HCT116 (cell line): ENCODE measurements around the gene ZNF2. TPM values are rescaled to one million over a fixed set of nuclear protein-coding genes. Genes with fewer than 3 reads are reported as not detected.

ENCODE experiments used
- ATAC-seq: fragments of 200-7000 bp; cut with Tn5 transposase; 2 replicates; pipeline ENCODE4 v1.9.1; 2020; ENCODE audit warnings: mild to moderate bottlenecking, moderate library complexity
- BruUV-seq: library from RNA; stranded (reverse); fragments of 400-500 nt; replicated peaks from 2 replicates; lab custom pipeline; 2021; lab: Mats Ljungman, UMichigan
- CTCF ChIA-PET: fragments of 300-600 bp; sonication (Branson Sonifier 250); formaldehyde crosslinking; loops from one replicate; lab custom pipeline; 2021; ENCODE audit warnings: antibody characterized with exemption; lab: Charles Lee
- POLR2A ChIA-PET: fragments of 300-600, 350-600 bp; sonication (Branson Sonifier 250); formaldehyde crosslinking; loops from one replicate; lab custom pipeline; 2021; ENCODE audit warnings: antibody characterized with exemption; lab: Charles Lee
- RAD21 ChIA-PET, 2 experiments: fragments of 300-600 bp; sonication (Branson Sonifier 250); formaldehyde crosslinking; loops; one replicate each; lab custom pipeline; 2023; ENCODE audit warnings: low total read pairs in 2 of 2; ENCODE audit not compliant: uncharacterized antibody in 2 of 2, unreplicated experiment in 2 of 2, low non-redundant PET in 1 of 2; lab: Charles Lee
- DNase-seq: peaks from one replicate; pipeline ENCODE4 v3.0.0-alpha.2; 2010; ENCODE audit warnings: low read depth, low spot score
- H2AFZ ChIP-seq: fragments of 200-600 bp; shearing (Covaris generic), sonication (generic); 2 replicates; pipeline ENCODE4 v1.6.1; 2017; ENCODE audit warnings: low read depth, mixed run types, mixed read lengths, antibody characterized with exemption, low read length; ENCODE audit not compliant: poor library complexity, severe bottlenecking
- H3K27ac ChIP-seq: 2 replicates; pipeline ENCODE4 v1.5.1; 2012; ENCODE audit warnings: low read depth, low read length
- H3K27me3 ChIP-seq: fragments of 200-600 bp; sonication (generic); 2 replicates; pipeline ENCODE4 v1.6.1; 2016; ENCODE audit warnings: mixed run types, low read length, mixed read lengths; ENCODE audit not compliant: insufficient read depth
- H3K36me3 ChIP-seq, 2 experiments: fragments of 200-500 bp in 1 of 2; fragments of 200-600 bp in 1 of 2; sonication (Bioruptor generic) in 1 of 2; sonication (generic) in 1 of 2; 2 replicates each; pipeline versions ENCODE4 v1.5.1 to v1.6.1; 2014 to 2016; ENCODE audit warnings: low read length in 2 of 2, inconsistent platforms in 1 of 2, mixed read lengths in 1 of 2, mixed run types in 1 of 2; ENCODE audit not compliant: insufficient read depth in 2 of 2, control insufficient read depth in 1 of 2
- H3K4me1 ChIP-seq, 2 experiments: fragments of 200-600 bp in 1 of 2; sonication (generic) in 1 of 2; 2 replicates each; pipeline versions ENCODE4 v1.5.1 to v1.6.1; 2012 to 2017; ENCODE audit warnings: low read length in 2 of 2, inconsistent platforms in 1 of 2, mild to moderate bottlenecking in 1 of 2, mixed read lengths in 1 of 2, mixed run types in 1 of 2, moderate library complexity in 1 of 2; ENCODE audit not compliant: insufficient read depth in 2 of 2, control insufficient read depth in 1 of 2
- H3K4me2 ChIP-seq: fragments of 200-600 bp; sonication (generic); 2 replicates; pipeline ENCODE4 v1.6.1; 2017; ENCODE audit warnings: mixed run types, low read length, mixed read lengths
- H3K4me3 ChIP-seq, 2 experiments: fragments of 200-600 bp in 1 of 2; sonication (generic) in 1 of 2; replicated peaks in 1 of 2; 2 replicates each; pipeline ENCODE4 v1.5.1; 2011 to 2016; ENCODE audit warnings: low read length in 2 of 2, control low read depth in 1 of 2, low read depth in 1 of 2, mild to moderate bottlenecking in 1 of 2, mixed read lengths in 1 of 2, mixed run types in 1 of 2
- H3K79me2 ChIP-seq: fragments of 200-600 bp; sonication (generic); 2 replicates; pipeline ENCODE4 v1.6.1; 2017; ENCODE audit warnings: mild to moderate bottlenecking, mixed run types, low read length, moderate library complexity, mixed read lengths; ENCODE audit not compliant: insufficient read depth
- H3K9ac ChIP-seq: fragments of 200-600 bp; sonication (generic); 2 replicates; pipeline ENCODE4 v1.6.1; 2016; ENCODE audit warnings: low read length, mixed read lengths
- H3K9me2 ChIP-seq: fragments of 200-600 bp; sonication (generic), shearing (Covaris generic); 2 replicates; pipeline ENCODE4 v1.6.1; 2017; ENCODE audit warnings: mixed run types, mild to moderate bottlenecking, moderate library complexity; ENCODE audit not compliant: insufficient read depth
- H3K9me3 ChIP-seq, 2 experiments: fragments of 200-500 bp in 1 of 2; fragments of 200-600 bp in 1 of 2; sonication (Bioruptor generic) in 1 of 2; sonication (generic) in 1 of 2; 2 replicates each; pipeline ENCODE4 v1.6.1; 2014 to 2017; ENCODE audit warnings: low read length in 2 of 2, mixed read lengths in 2 of 2, inconsistent platforms in 1 of 2, low read depth in 1 of 2, mild to moderate bottlenecking in 1 of 2, mixed run types in 1 of 2, moderate library complexity in 1 of 2; ENCODE audit not compliant: control insufficient read depth in 1 of 2, insufficient read depth in 1 of 2
- H4K20me1 ChIP-seq: fragments of 200-600 bp; sonication (generic), shearing (Covaris generic); 2 replicates; pipeline ENCODE4 v1.6.1; 2017; ENCODE audit warnings: mixed run types, mild to moderate bottlenecking, moderate library complexity; ENCODE audit not compliant: insufficient read depth
- ATF3 ChIP-seq: IDR thresholded peaks from 2 replicates; pipeline ENCODE4 v1.6.1; 2012
- CBX3 ChIP-seq: IDR thresholded peaks from 2 replicates; pipeline ENCODE4 v1.6.1; 2012; ENCODE audit warnings: low read depth
- CEBPB ChIP-seq: IDR thresholded peaks from 2 replicates; pipeline ENCODE4 v1.6.1; 2012; ENCODE audit warnings: low read depth
- EGR1 ChIP-seq: IDR thresholded peaks from 2 replicates; pipeline ENCODE4 v1.6.1; 2012; ENCODE audit warnings: low read depth
- ELF1 ChIP-seq: IDR thresholded peaks from 2 replicates; pipeline ENCODE4 v1.6.1; 2012; ENCODE audit warnings: low read depth, borderline replicate concordance
- EZH2 ChIP-seq: fragments of 200-600 bp; sonication (generic); IDR thresholded peaks from 2 replicates; pipeline ENCODE4 v1.6.1; 2017; ENCODE audit warnings: antibody characterized with exemption, mixed run types
- FOSL1 ChIP-seq: IDR thresholded peaks from 2 replicates; pipeline ENCODE4 v1.6.1; 2012; ENCODE audit warnings: low read depth
- MAX ChIP-seq: IDR thresholded peaks from 2 replicates; pipeline ENCODE4 v1.6.1; 2012
- POLR2A ChIP-seq: IDR thresholded peaks from 2 replicates; pipeline ENCODE4 v1.7.0; 2011; ENCODE audit warnings: borderline replicate concordance; ENCODE audit not compliant: insufficient read depth, insufficient read length; ENCODE audit errors: extremely low read depth
- RAD21 ChIP-seq: IDR thresholded peaks from 2 replicates; pipeline ENCODE4 v1.6.1; 2012; ENCODE audit warnings: low read depth, mild to moderate bottlenecking
- REST ChIP-seq: IDR thresholded peaks from 2 replicates; pipeline ENCODE4 v1.6.1; 2012; ENCODE audit warnings: low read depth
- SRF ChIP-seq: IDR thresholded peaks from 2 replicates; pipeline ENCODE4 v1.6.1; 2012; ENCODE audit warnings: low read depth
- YY1 ChIP-seq: IDR thresholded peaks from 2 replicates; pipeline ENCODE4 v1.6.1; 2011; ENCODE audit warnings: low read length, low read depth, moderate library complexity, mild to moderate bottlenecking; ENCODE audit not compliant: insufficient replicate concordance; ENCODE audit errors: extremely low read depth
- ZFX ChIP-seq: fragments of 450-650 bp; IDR thresholded peaks from 2 replicates; pipeline ENCODE4 v1.6.1; 2017
- ZNF274 ChIP-seq: fragments of 200-500 bp; sonication (Bioruptor generic); IDR thresholded peaks from 2 replicates; pipeline ENCODE4 v1.6.1; 2014; ENCODE audit warnings: mild to moderate bottlenecking, low read depth, low read length, inconsistent platforms
- intact Hi-C: fragments of 100-400 bp; cut with micrococcal nuclease; formaldehyde crosslinking; loops from 2 replicates; pipeline ENCODE4 v1.10.0; 2022
- total RNA-seq: library from RNA; stranded (reverse); gene quantifications from one replicate; pipeline ENCODE4 v1.2.1, GENCODE V29; 2021; ENCODE audit not compliant: unreplicated experiment

The ZNF2 gene
- total RNA-seq, 1 experiment from 2014 or later, result 3.4 TPM

GRCh38 chr2:95220449-95220848, 54.8 kb downstream of the ZNF2 start (continued):
- no peak for TF ChIP-seq REST
- no peak for TF ChIP-seq ELF1
- no peak for TF ChIP-seq FOSL1
- no peak for TF ChIP-seq ZFX
- no peak for TF ChIP-seq ATF3
- TF ChIP-seq CBX3, result no peak
- TF ChIP-seq SRF, result no peak
- no peak for TF ChIP-seq EZH2

GRCh38 chr2:95225658-95226057, 60.0 kb downstream of the ZNF2 start:
- ChIA-PET RAD21 (no interaction called here), CTCF (no interaction called here), POLR2A (no interaction called here)
- Histone ChIP-seq H3K36me3 (no peaks in the 10 kb centered on the region), H2AFZ (no peak overlapping the region), H3K4me1 (no peaks in the 10 kb centered on the region), H3K79me2 (no peaks in the 10 kb centered on the region), H3K9ac (no peak overlapping the region), H3K27ac (no peak overlapping the region), H3K4me3 (no peak overlapping the region), H3K9me2 (no peaks in the 10 kb centered on the region), H3K27me3 (no peaks in the 10 kb centered on the region), H3K4me2 (no peak overlapping the region), H3K9me3 (peaks cover 0 to 3% of the 10 kb centered on the region in 2 experiments; a peak in 1 of 4 replicates), H4K20me1 (no peaks in the 10 kb centered on the region)
- BruUV-seq, result no TSS peak
- no peak for DNase-seq
- intact Hi-C loops, result no loop called here
- no peak for ATAC-seq
- TF ChIP-seq RAD21 (no peak), POLR2A (no peak), ZFX (no peak), CBX3 (no peak), ZNF274 (no peak), ATF3 (no peak), REST (no peak), CEBPB (no peak), YY1 (no peak), EGR1 (no peak), MAX (no peak)
